ENCODE measurements around the gene AOPEP. TPM values are rescaled to one million over a fixed set of nuclear protein-coding genes. Genes with fewer than 3 reads are reported as not detected.

AOPEP gene
- total and polyA plus RNA-seq, 2 of the 13 experiments (the other 11 are each of a cell fraction or from before 2014, with no cell fraction given): 22.2 to 41.6 TPM

GRCh38 chr9:95004411-95005277 is 278.1 kb downstream of the AOPEP start (continued):
- TF ChIP-seq ZZZ3 (CRISPR knock-in tag; IDR thresholded peaks at IDR 0.05; ENCODE audit: borderline replicate concordance) (no peak), ZNF775 (CRISPR knock-in tag; IDR thresholded peaks at IDR 0.05; ENCODE audit: borderline replicate concordance) (no peak), HINFP (CRISPR knock-in tag; IDR thresholded peaks at IDR 0.05; ENCODE audit: low read depth) (no peak), ZBTB37 (CRISPR knock-in tag; IDR thresholded peaks at IDR 0.05) (no peak), ZNF816 (CRISPR knock-in tag; IDR thresholded peaks at IDR 0.05; ENCODE audit: borderline replicate concordance) (no peak), ZFY (CRISPR knock-in tag; IDR thresholded peaks at IDR 0.05) (peak; percentile 43; the same call in 1 of the 2 replicates), HNRNPLL (IDR thresholded peaks at IDR 0.05; ENCODE audit: low read depth, low read length, poor library complexity, severe bottlenecking) (peak; percentile 97), PAWR (CRISPR knock-in tag; IDR thresholded peaks at IDR 0.05; ENCODE audit: borderline replicate concordance) (no peak), BHLHE40 (IDR thresholded peaks at IDR 0.05; ENCODE audit: low read length) (no peak), CERS6 (CRISPR knock-in tag; IDR thresholded peaks at IDR 0.05) (no peak), ZNF800 (CRISPR knock-in tag; IDR thresholded peaks at IDR 0.05) (no peak), ATF5 (CRISPR knock-in tag; IDR thresholded peaks at IDR 0.05; ENCODE audit: low read depth) (no peak), ZNF780A (CRISPR knock-in tag; IDR thresholded peaks at IDR 0.05) (no peak), ATF7-NPFF (CRISPR knock-in tag; IDR thresholded peaks at IDR 0.05; ENCODE audit: low read depth) (peak; percentile 41; the same call in 1 of the 2 replicates), ARHGAP35 (CRISPR knock-in tag; IDR thresholded peaks at IDR 0.05; ENCODE audit: borderline replicate concordance) (no peak), IRX3 (CRISPR knock-in tag; IDR thresholded peaks at IDR 0.05; ENCODE audit: borderline replicate concordance, low read depth) (no peak), ZNF777 (CRISPR knock-in tag; IDR thresholded peaks at IDR 0.05) (peak; percentile 68), KLF13 (CRISPR knock-in tag; IDR thresholded peaks at IDR 0.05) (no peak), ZBTB20 (CRISPR knock-in tag; IDR thresholded peaks at IDR 0.05; ENCODE audit: borderline replicate concordance, low read depth) (no peak), RARA (CRISPR knock-in tag; IDR thresholded peaks at IDR 0.05) (peak; percentile 13; the same call in 1 of the 2 replicates), ADNP (CRISPR knock-in tag; IDR thresholded peaks at IDR 0.05) (no peak), ZNF24 (IDR thresholded peaks at IDR 0.05) (no peak), DR1 (CRISPR knock-in tag; IDR thresholded peaks at IDR 0.05) (no peak)
